Measurements from ENCODE around the gene LRP1-AS.
A peak's percentile ranks its signal among the peaks of the same experiment; 100 is the strongest.

The LRP1-AS gene

GRCh38 chr12:57178213-57178612 is 30.8 kb upstream of the LRP1-AS start:
- Histone ChIP-seq H3K36me3 (ENCODE audit: control insufficient read depth, insufficient read depth, low read length) (no peaks in the 10 kb centered on the region), H3K27me3 (replicated peaks; ENCODE audit: control insufficient read depth, insufficient read depth, low read length) (no peaks in the 10 kb centered on the region; the same call in 1 of the 2 replicates), H3K4me3 (replicated peaks; ENCODE audit: low read depth, low read length) (no peak overlapping the region)
- no peak for DNase-seq (ENCODE audit: extremely low read depth, insufficient read length)
- no peak for TF ChIP-seq CTCF (IDR thresholded peaks at IDR 0.05; ENCODE audit: insufficient read depth, low read length, poor library complexity, severe bottlenecking)

- no peaks in the 10 kb centered on the region; the same call in 1 of the 2 replicates for H3K27me3 ChIP-seq (replicated peaks; ENCODE audit: control insufficient read depth, insufficient read depth, low read length)
- no peak for DNase-seq (ENCODE audit: extremely low read depth, insufficient read length)
- TF ChIP-seq CTCF (IDR thresholded peaks at IDR 0.05; ENCODE audit: insufficient read depth, low read length, poor library complexity, severe bottlenecking) = no peak
- no peaks in the 10 kb centered on the region for H3K36me3 ChIP-seq (ENCODE audit: control insufficient read depth, insufficient read depth, low read length)
- no peak overlapping the region for H3K4me3 ChIP-seq (replicated peaks; ENCODE audit: low read depth, low read length)
Measured at GRCh38 chr12:57177354-57177753, 29.9 kb upstream of the LRP1-AS start.

- TF ChIP-seq CTCF (IDR thresholded peaks at IDR 0.05; ENCODE audit: insufficient read depth, low read length, poor library complexity, severe bottlenecking) = no peak
- Histone ChIP-seq H3K4me3 (replicated peaks; ENCODE audit: low read depth, low read length) (no peak overlapping the region), H3K36me3 (ENCODE audit: control insufficient read depth, insufficient read depth, low read length) (no peaks in the 10 kb centered on the region), H3K27me3 (replicated peaks; ENCODE audit: control insufficient read depth, insufficient read depth, low read length) (no peaks in the 10 kb centered on the region; the same call in 1 of the 2 replicates)
- DNase-seq (ENCODE audit: extremely low read depth, insufficient read length) = no peak
Measured at GRCh38 chr12:57176846-57177245, 29.4 kb upstream of the LRP1-AS start.

GRCh38 chr12:57176139-57176477 is 28.7 kb upstream of the LRP1-AS start:
- TF ChIP-seq CTCF (IDR thresholded peaks at IDR 0.05; ENCODE audit: insufficient read depth, low read length, poor library complexity, severe bottlenecking) = no peak
- no peak for DNase-seq (ENCODE audit: extremely low read depth, insufficient read length)
- Histone ChIP-seq H3K4me3 (replicated peaks; ENCODE audit: low read depth, low read length) (no peak overlapping the region), H3K27me3 (replicated peaks; ENCODE audit: control insufficient read depth, insufficient read depth, low read length) (no peaks in the 10 kb centered on the region; the same call in 1 of the 2 replicates), H3K36me3 (ENCODE audit: control insufficient read depth, insufficient read depth, low read length) (no peaks in the 10 kb centered on the region)

- DNase-seq (ENCODE audit: extremely low read depth, insufficient read length) = no peak
Measured at GRCh38 chr12:57175428-57176138, 28.2 kb upstream of the LRP1-AS start.

More at GRCh38 chr12:57175428-57176138, 28.2 kb upstream of the LRP1-AS start:
- Histone ChIP-seq H3K27me3 (replicated peaks; ENCODE audit: control insufficient read depth, insufficient read depth, low read length) (no peaks in the 10 kb centered on the region; the same call in 1 of the 2 replicates), H3K4me3 (replicated peaks; ENCODE audit: low read depth, low read length) (no peak overlapping the region), H3K36me3 (ENCODE audit: control insufficient read depth, insufficient read depth, low read length) (no peaks in the 10 kb centered on the region)
- TF ChIP-seq CTCF (IDR thresholded peaks at IDR 0.05; ENCODE audit: insufficient read depth, low read length, poor library complexity, severe bottlenecking) = peak; percentile 59

All from GM06990 (cell line).